ENCODE data around the gene PSAT1.

Gene PSAT1

DNA sequence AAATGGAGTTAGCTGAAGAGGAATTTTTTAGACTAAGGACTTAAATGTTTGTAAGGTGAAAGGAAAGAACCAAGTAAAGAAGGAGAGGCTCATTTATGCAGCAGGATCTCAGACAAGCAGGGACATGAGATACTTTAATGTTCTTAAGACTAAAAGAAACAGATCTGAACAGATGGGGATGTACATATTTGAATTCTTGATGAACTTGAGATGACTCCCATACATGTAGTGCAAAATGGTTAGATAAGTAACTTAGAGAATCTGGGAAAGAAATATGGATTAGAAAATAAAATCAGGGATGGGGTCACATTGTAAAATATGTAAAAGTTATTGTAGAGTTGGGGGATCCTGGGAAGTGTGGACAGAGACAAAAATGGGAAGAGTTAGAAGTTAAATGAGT, 27.1 kb upstream of the PSAT1 start:
- H3K4me2 ChIP-seq, result no peak overlapping the region
- no peak overlapping the region for H3K4me3 ChIP-seq (IDR thresholded peaks at IDR 0.05; ENCODE audit: insufficient read depth, low read depth, low read length)
- TF ChIP-seq, protein P1, sequence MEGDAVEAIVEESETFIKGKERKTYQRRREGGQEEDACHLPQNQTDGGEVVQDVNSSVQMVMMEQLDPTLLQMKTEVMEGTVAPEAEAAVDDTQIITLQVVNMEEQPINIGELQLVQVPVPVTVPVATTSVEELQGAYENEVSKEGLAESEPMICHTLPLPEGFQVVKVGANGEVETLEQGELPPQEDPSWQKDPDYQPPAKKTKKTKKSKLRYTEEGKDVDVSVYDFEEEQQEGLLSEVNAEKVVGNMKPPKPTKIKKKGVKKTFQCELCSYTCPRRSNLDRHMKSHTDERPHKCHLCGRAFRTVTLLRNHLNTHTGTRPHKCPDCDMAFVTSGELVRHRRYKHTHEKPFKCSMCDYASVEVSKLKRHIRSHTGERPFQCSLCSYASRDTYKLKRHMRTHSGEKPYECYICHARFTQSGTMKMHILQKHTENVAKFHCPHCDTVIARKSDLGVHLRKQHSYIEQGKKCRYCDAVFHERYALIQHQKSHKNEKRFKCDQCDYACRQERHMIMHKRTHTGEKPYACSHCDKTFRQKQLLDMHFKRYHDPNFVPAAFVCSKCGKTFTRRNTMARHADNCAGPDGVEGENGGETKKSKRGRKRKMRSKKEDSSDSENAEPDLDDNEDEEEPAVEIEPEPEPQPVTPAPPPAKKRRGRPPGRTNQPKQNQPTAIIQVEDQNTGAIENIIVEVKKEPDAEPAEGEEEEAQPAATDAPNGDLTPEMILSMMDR (conservative IDR thresholded peaks at IDR 0.05; ENCODE audit: low read depth, low read length), result no peak
- no peaks in the 10 kb centered on the region for H3K79me2 ChIP-seq (ENCODE audit: insufficient read depth, low read depth)
- H3K36me3 ChIP-seq (ENCODE audit: insufficient read depth), result 0 out of 2 replicates have a peak, but pooled peaks cover 4% of the 10 kb centered on the region
- H3K4me1 ChIP-seq (ENCODE audit: low read depth, poor library complexity, severe bottlenecking), result no peaks in the 10 kb centered on the region
- no peaks in the 10 kb centered on the region for H3K27me3 ChIP-seq (ENCODE audit: insufficient read depth, low read depth)
- H3K27ac ChIP-seq, result no peak overlapping the region
- no peak overlapping the region for H2AFZ ChIP-seq (ENCODE audit: low read depth)
- H3K9ac ChIP-seq, result no peak overlapping the region
- H4K20me1 ChIP-seq (ENCODE audit: insufficient read depth), result no peaks in the 10 kb centered on the region

DNA sequence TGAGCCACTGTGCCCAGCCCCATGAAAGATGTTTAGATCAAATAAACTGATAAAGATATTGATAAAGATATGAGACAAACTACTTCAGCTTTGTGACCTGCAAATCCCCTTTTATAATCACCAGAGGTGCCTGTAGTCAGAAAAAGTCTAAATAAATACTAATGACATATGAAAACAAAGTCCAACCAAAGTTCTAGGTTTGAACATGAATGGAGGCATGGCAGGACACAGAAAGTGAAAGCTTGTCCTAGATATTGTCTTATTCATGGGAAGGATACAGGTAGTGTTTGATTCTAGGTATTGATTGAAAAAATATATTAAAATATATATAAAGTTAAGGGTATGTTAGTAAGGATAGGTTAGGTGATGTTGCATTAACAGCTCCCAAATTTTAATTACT, 24.6 kb upstream of the PSAT1 start:
- Histone ChIP-seq H3K4me3 (IDR thresholded peaks at IDR 0.05; ENCODE audit: insufficient read depth, low read depth, low read length) (no peak overlapping the region), H3K4me1 (ENCODE audit: low read depth, poor library complexity, severe bottlenecking) (no peaks in the 10 kb centered on the region), H4K20me1 (ENCODE audit: insufficient read depth) (no peaks in the 10 kb centered on the region), H3K27ac (no peak overlapping the region), H3K27me3 (ENCODE audit: insufficient read depth, low read depth) (no peaks in the 10 kb centered on the region), H3K4me2 (no peak overlapping the region), H3K36me3 (ENCODE audit: insufficient read depth) (no peaks in the 10 kb centered on the region), H3K79me2 (ENCODE audit: insufficient read depth, low read depth) (no peaks in the 10 kb centered on the region), H3K9ac (no peak overlapping the region), H2AFZ (ENCODE audit: low read depth) (no peak overlapping the region)
- TF ChIP-seq, protein P1 (conservative IDR thresholded peaks at IDR 0.05; ENCODE audit: low read depth, low read length), result no peak

DNA sequence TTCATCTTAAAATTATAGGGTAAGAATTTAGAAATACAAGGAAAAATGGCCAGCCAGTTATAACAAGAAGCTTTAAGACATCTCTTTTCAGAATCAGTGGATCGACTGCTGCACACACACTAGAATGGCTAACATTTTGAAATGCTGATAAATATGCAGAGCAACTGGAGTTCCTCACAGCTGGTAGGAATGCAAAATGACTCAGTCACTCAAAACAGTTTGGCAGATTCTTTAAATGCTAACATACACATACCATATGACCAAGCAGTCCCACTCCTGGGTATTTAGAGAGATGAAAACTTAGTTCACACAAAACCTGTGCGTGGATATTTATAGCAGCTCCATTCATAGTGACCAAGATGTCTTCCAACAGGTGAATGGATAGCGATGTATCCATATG, 23.2 kb upstream of the PSAT1 start:
- TF ChIP-seq, protein P1 (conservative IDR thresholded peaks at IDR 0.05; ENCODE audit: low read depth, low read length), result no peak
- H3K79me2 ChIP-seq (ENCODE audit: insufficient read depth, low read depth), result no peaks in the 10 kb centered on the region
- no peaks in the 10 kb centered on the region for H4K20me1 ChIP-seq (ENCODE audit: insufficient read depth)
- H3K27me3 ChIP-seq (ENCODE audit: insufficient read depth, low read depth), result no peaks in the 10 kb centered on the region
- H3K4me3 ChIP-seq (IDR thresholded peaks at IDR 0.05; ENCODE audit: insufficient read depth, low read depth, low read length), result no peak overlapping the region
- no peak overlapping the region for H3K27ac ChIP-seq
- H2AFZ ChIP-seq (ENCODE audit: low read depth), result no peak overlapping the region
- no peak overlapping the region for H3K9ac ChIP-seq
- no peaks in the 10 kb centered on the region for H3K36me3 ChIP-seq (ENCODE audit: insufficient read depth)
- H3K4me2 ChIP-seq, result no peak overlapping the region
- no peaks in the 10 kb centered on the region for H3K4me1 ChIP-seq (ENCODE audit: low read depth, poor library complexity, severe bottlenecking)

DNA sequence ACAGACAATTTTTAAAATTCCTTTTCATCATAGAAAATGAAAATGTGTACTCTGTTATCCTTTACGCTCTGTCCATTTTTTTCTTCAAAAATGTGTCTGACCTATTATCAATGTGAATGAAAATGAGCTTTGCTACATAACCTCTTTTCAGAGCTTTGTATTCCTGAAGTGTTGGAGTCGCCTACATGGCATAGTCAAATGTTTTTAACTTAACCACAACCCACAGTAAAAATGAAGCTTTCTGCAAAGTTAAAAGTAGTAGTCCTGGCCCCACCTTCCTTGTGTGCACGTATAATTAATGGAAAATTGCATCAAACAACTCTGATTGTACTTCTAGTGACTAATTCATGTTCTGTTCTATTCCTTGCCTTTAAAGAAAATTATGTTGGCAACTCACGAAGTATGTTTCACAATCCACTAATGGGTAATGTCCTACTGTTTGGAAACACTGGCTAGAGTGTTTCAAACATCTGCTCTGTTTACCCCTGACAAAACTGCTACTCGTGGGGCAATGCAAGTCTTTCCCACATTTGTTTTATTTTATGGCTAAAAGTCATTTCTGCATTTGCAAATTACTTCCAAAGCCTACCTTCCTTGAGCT, 18.6 kb upstream of the PSAT1 start:
- Histone ChIP-seq H2AFZ (ENCODE audit: low read depth) (no peak overlapping the region), H3K4me1 (ENCODE audit: low read depth, poor library complexity, severe bottlenecking) (no peaks in the 10 kb centered on the region), H3K27ac (no peak overlapping the region), H3K27me3 (ENCODE audit: insufficient read depth, low read depth) (no peaks in the 10 kb centered on the region), H3K4me2 (no peak overlapping the region), H3K79me2 (ENCODE audit: insufficient read depth, low read depth) (no peaks in the 10 kb centered on the region), H3K9ac (no peak overlapping the region), H3K4me3 (IDR thresholded peaks at IDR 0.05; ENCODE audit: insufficient read depth, low read depth, low read length) (no peak overlapping the region), H3K36me3 (ENCODE audit: insufficient read depth) (no peaks in the 10 kb centered on the region), H4K20me1 (ENCODE audit: insufficient read depth) (no peaks in the 10 kb centered on the region)
- TF ChIP-seq, protein P1 (conservative IDR thresholded peaks at IDR 0.05; ENCODE audit: low read depth, low read length), result no peak
